Glutamatergic neuron (in vitro differentiated cells): ENCODE data around the gene MTG1. TPM values are rescaled to one million over a fixed set of nuclear protein-coding genes. Genes with fewer than 3 reads are reported as not detected.

Source experiments
- DNase-seq: peaks from one replicate; pipeline ENCODE4 v3.0.0; 2022
- H3K27ac Mint-ChIP-seq: one replicate; pipeline ENCODE4 v1.8.0; 2020; ENCODE audit warnings: mild to moderate bottlenecking, mixed read lengths, inconsistent platforms; ENCODE audit not compliant: unreplicated experiment
- H3K27me3 Mint-ChIP-seq: one replicate; pipeline ENCODE4 v1.8.0; 2020; ENCODE audit warnings: mild to moderate bottlenecking, moderate library complexity, mixed read lengths, inconsistent platforms; ENCODE audit not compliant: unreplicated experiment
- H3K36me3 Mint-ChIP-seq: one replicate; pipeline ENCODE4 v1.8.0; 2020; ENCODE audit warnings: mild to moderate bottlenecking, mixed read lengths, inconsistent platforms; ENCODE audit not compliant: unreplicated experiment
- H3K4me1 Mint-ChIP-seq: one replicate; pipeline ENCODE4 v1.8.0; 2020; ENCODE audit warnings: mild to moderate bottlenecking, low read depth, mixed read lengths, inconsistent platforms; ENCODE audit not compliant: unreplicated experiment
- H3K4me3 Mint-ChIP-seq: one replicate; pipeline ENCODE4 v1.8.0; 2020; ENCODE audit warnings: mild to moderate bottlenecking, mixed read lengths, inconsistent platforms; ENCODE audit not compliant: unreplicated experiment
- H3K9me3 Mint-ChIP-seq: one replicate; pipeline ENCODE4 v1.8.0; 2020; ENCODE audit warnings: mild to moderate bottlenecking, moderate library complexity, mixed read lengths, inconsistent platforms; ENCODE audit not compliant: unreplicated experiment
- CTCF ChIP-seq: fragments of 200-600 bp; sonication (generic); IDR thresholded peaks from one replicate; pipeline ENCODE4 v1.5.0; 2021; ENCODE audit not compliant: partially characterized antibody, unreplicated experiment
- total RNA-seq: library from RNA; stranded (reverse); fragmentation: NEBNext Ultra II Directional; extraction: Animal tissue kit (Norgen Biotek cat#: 25700); gene quantifications from one replicate; pipeline ENCODE4 v1.2.1, GENCODE V29; 2021; ENCODE audit not compliant: unreplicated experiment

The MTG1 gene
- total RNA-seq, 1 donor from 2014 or later = 76.4 TPM

GRCh38 chr10:133349160-133349568 lies 44.8 kb upstream of the MTG1 start:
- Mint-ChIP-seq H3K27me3 (peaks cover 9% of the 10 kb centered on the region), H3K4me1 (no peaks in the 10 kb centered on the region), H3K36me3 (peaks cover 10% of the 10 kb centered on the region), H3K9me3 (peaks cover 3% of the 10 kb centered on the region), H3K4me3 (no peak overlapping the region), H3K27ac (no peak overlapping the region)
- no peak for DNase-seq
- TF ChIP-seq CTCF = no peak

GRCh38 chr10:133349577-133350011 lies 44.4 kb upstream of the MTG1 start:
- Mint-ChIP-seq H3K4me1 (no peaks in the 10 kb centered on the region), H3K27me3 (peaks cover 9% of the 10 kb centered on the region), H3K9me3 (peaks cover 3% of the 10 kb centered on the region), H3K36me3 (peaks cover 10% of the 10 kb centered on the region), H3K27ac (no peak overlapping the region), H3K4me3 (no peak overlapping the region)
- DNase-seq = no peak
- no peak for TF ChIP-seq CTCF

- DNase-seq = no peak
- peaks cover 2% of the 10 kb centered on the region for H3K9me3 Mint-ChIP-seq
- no peaks in the 10 kb centered on the region for H3K4me1 Mint-ChIP-seq
- no peak for TF ChIP-seq CTCF
- H3K4me3 Mint-ChIP-seq = no peak overlapping the region
- peaks cover 3% of the 10 kb centered on the region for H3K27me3 Mint-ChIP-seq
- H3K27ac Mint-ChIP-seq = no peak overlapping the region
- peaks cover 3% of the 10 kb centered on the region for H3K36me3 Mint-ChIP-seq
Observed at GRCh38 chr10:133350283-133350949, 43.5 kb upstream of the MTG1 start.

GRCh38 chr10:133350950-133351329 lies 43.0 kb upstream of the MTG1 start:
- TF ChIP-seq CTCF = no peak
- no peak for DNase-seq
- H3K4me3 Mint-ChIP-seq = no peak overlapping the region

GRCh38 chr10:133351408-133352318 lies 42.3 kb upstream of the MTG1 start:
- TF ChIP-seq CTCF = no peak
- Mint-ChIP-seq H3K27me3 (peaks cover 2% of the 10 kb centered on the region), H3K9me3 (no peaks in the 10 kb centered on the region), H3K27ac (no peak overlapping the region), H3K4me1 (no peaks in the 10 kb centered on the region), H3K36me3 (no peaks in the 10 kb centered on the region), H3K4me3 (no peak overlapping the region)
- DNase-seq = no peak

More at GRCh38 chr10:133350950-133351329, 43.0 kb upstream of the MTG1 start:
- Mint-ChIP-seq H3K4me1 (no peaks in the 10 kb centered on the region), H3K27me3 (peaks cover 2% of the 10 kb centered on the region), H3K27ac (no peak overlapping the region), H3K36me3 (no peaks in the 10 kb centered on the region), H3K9me3 (no peaks in the 10 kb centered on the region)
